Activated T-cell treated with anti-CD3 and anti-CD28 coated beads for 24 hours (primary cell): ENCODE data around the gene FRRS1.

ENCODE experiments used
- DNase-seq: peaks from one replicate; pipeline ENCODE4 v3.0.0-alpha.2; 2020; ENCODE audit warnings: low read depth

FRRS1 gene

GRCh38 chr1:99728494-99729235, 37.8 kb downstream of the FRRS1 start:
- no peak for DNase-seq

DNA sequence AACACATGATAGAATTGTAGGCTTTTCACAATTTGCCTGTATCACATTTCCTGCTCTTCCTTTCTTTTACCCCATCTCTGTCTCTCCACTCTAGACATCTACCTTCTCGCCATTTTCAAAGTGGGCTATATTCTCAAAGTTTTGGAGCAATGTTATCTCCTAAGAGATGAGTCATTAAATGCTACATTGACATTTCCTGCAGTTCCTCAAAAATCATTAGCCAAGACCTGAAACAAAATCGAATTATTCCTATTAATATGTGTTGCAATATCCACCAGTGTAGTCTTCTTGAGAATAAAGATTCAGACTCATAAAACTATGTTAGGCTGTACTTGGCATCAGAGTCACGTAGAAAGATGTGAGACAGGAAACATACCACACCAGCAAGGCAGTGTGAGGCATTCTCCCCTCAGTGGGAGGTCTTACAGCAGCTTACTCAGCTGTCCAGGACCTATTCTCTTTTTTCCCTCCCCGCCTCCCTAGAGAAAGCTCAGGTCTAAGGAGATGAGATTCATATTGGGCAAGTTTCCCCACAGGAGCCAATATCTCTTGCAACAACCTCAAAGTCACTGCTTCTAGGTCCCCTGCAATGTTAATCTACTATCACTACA, 38.8 kb downstream of the FRRS1 start:
- no peak for DNase-seq

DNA sequence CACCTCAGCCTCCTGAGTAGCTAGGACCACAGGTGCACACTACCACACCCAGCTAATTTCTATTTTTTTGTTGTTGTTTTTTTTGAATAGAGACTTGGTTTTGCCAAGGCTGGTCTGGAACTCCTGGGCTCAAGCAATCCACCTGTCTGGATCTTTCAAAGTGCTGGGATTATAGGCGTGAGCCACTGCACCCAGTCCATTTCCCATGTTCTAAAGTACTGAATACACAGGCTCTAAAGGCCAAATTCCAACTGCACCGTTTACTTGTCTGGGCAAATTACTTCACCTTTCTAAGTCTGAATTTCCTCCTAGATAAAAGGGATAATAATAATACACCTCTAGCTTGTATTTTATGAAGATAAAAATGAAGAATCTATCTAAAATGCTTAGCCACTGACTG, 39.6 kb downstream of the FRRS1 start:
- no peak for DNase-seq

- no peak for DNase-seq
Observed at GRCh38 chr1:99726407-99726806, 40.0 kb downstream of the FRRS1 start.

- no peak for DNase-seq
Observed at GRCh38 chr1:99725996-99726395, 40.4 kb downstream of the FRRS1 start.

GRCh38 chr1:99723251-99723650, 43.2 kb downstream of the FRRS1 start:
- DNase-seq = no peak

DNA sequence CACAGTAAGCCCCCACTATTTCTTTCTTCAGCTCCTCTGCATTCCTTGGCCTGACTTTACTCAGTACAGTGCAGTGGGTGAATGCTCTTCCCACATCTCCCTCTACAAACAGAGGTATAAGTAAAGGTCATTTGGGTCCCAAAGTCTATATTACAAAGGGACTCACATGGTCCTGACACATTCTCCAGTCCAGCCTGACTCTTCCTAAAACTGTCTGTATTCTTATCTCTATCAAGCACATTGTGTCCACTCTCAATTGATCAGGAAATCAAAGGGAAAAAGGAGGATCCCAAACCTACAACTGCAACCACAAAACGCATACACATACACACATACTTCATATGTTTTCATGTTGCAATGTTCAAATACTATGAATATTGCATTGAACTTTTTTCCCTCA, 49.4 kb downstream of the FRRS1 start:
- no peak for DNase-seq

DNA sequence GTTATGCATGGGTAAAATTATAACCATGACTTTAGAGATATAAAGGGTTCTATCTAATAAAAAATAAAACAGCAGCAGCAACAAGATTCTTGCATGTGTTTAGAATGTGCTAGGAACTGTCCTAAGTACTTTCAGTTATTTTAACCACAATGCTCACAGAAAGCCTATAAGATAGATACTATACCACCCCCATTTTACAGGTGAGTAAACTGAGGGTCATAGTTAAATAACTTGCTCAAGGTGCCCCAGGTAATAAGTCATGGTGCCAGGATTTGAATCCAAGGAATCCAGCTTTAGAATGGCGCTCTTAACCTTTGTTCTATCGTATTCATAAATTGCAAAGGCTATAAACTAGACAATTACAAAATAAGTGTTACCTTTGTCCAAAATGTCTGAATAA, 53.4 kb downstream of the FRRS1 start:
- DNase-seq = no peak

GRCh38 chr1:99710994-99711393, 55.4 kb downstream of the FRRS1 start:
- DNase-seq = no peak

- peak; percentile 34 for DNase-seq
Observed at GRCh38 chr1:99707535-99708142, 58.8 kb downstream of the FRRS1 start.

DNA sequence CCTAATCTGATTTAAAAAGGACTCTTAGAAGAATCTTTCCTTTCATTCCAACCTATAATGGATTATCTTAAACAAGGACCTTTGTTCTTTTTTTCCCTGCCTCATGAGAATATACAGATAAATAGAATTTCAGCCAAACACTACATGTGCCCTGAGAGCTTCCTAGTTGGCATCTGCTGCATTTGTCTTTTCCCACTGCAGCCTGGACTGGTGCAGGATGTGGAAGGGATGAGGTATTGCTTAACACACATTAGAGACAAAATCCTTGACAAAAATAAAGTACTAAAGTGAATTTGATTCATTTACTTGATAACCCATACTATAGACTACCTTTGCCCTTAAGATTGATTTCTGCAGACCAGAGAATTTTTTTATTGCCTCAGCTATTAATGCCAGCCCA, 61.0 kb downstream of the FRRS1 start:
- DNase-seq = no peak

DNA sequence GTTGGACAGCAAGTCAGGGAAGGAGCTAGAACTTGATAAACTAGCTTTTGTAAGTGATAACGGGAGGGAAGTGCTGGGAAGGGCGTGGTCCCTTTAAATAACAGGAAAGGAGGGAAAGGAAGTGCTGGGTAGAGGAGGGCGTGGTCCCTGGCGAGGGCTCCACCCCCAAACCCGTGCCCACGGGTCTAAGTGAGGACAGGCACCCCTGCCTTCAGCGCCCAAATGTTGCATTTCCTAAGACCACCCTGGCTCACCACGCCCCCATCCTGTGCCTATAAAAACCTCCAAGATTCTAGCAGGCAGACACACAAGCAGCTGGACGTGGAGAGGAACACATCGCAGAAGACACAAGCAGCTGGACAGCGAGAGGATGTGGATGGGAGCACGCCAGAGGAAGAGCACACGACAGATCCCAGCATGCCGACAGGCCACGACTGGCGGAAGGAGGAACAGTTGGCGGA, 62.0 kb downstream of the FRRS1 start:
- DNase-seq = no peak

DNA sequence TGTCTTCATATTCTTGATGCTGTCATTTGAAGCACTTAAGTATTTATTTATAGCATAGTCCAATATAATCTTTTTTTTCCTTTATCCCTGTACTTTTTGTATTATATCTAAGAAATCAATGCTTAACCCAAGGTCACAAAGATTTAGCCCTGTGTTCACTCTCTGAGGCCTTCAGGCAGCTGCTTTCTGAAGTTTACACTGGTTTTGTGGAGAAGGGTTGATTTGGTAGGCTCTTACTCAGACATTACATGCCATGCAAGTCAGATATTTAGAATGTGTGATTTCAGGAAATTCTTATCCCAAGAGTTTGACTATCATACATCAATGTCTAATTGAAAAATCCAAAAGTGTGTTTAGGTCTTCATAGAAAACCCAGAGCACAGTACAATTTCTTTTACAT, 64.2 kb downstream of the FRRS1 start:
- no peak for DNase-seq

- no peak for DNase-seq
Observed at GRCh38 chr1:99700020-99700419, 66.4 kb downstream of the FRRS1 start.

- DNase-seq = no peak
Observed at GRCh38 chr1:99697580-99697979, 68.9 kb downstream of the FRRS1 start.

DNA sequence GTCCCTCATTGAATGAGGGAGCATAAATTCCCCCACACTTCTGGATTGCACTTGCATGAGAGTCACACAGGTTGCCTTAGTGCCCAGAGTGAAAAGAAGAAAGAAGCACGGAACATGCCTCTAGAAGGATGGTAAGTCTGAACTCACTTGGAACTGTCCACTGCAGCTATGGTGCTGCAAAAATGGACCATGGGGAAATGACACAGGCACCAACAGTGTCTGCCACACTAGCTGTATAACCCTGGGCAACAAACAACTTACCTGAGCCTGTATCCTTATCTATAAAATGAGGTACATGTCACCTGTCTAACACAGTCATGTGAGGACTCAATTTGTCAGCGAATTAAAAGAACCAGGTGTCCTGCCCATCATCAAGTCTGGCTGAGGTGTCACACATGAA, 69.8 kb downstream of the FRRS1 start:
- no peak for DNase-seq

GRCh38 chr1:99691175-99691574, 75.3 kb downstream of the FRRS1 start:
- DNase-seq = no peak

DNA sequence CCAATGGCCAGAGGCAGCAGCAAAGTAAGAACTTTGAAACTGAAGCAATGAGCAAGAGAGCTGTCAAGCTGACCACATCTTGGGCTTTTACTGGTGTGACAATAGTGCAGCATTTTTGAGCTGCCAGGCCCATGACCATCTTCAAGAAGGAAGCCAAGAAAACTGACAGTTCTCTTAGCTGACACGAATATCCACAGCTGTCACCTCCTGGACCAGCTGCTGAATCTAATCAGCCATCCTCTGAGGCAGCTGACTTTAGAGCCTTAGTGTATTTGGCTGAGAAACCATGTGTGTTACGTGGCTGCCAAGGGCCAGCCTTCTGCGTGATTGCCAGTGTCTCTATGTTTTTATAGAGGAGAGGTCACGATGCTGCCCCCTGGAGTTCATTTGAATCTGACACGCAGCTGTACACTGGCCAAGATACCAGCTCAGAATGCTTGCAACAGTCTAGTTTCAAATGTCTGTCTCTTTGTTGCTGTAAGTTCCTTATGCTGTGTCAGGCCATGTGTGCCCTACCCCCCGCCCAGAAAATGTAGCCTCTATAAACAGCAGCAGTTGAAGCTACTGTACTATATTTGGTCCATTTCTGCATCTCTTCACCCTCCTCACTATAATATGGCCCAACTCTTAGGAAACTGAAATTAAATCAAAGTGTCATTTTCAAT, 80.8 kb downstream of the FRRS1 start:
- DNase-seq = peak; percentile 11

- DNase-seq = no peak
Observed at GRCh38 chr1:99682291-99682751, 84.1 kb downstream of the FRRS1 start.

DNA sequence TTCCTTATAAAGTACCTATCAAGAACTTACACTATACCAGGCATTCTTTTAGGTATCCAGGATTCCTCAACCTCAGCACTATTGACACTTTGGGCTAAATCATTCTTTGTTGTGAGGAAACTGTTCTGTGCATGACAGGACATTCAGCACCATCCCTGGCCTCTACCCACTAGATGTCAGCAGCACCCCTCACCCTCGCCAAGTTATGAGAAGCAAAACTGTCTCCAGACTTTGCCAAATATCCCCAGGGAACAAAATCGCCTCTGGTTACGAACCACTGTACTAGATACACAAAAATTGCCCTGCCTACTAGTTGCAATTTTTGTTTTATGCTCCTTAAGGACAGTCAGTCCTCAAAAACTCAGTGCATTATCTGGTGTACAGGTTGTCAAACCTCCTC, 84.9 kb downstream of the FRRS1 start:
- no peak for DNase-seq

DNA sequence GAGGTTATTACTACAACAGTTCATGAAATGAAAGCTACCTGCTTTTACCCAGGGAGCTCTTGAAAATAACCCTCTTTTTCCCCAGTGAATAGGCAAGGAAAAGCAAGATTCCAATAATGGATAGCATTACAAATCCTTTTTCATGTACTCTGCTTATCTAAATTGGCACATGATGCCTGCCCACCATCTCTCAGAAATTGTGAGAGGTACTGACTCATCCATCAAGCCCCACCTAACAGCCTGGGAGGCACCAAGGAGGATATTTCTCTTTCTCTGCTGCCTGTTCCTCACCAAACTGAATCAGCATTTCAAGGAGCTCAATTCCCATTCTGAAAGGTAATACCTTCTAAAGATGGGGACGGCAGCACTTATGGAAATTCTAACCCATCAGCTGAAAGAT, 86.2 kb downstream of the FRRS1 start:
- DNase-seq = no peak

DNA sequence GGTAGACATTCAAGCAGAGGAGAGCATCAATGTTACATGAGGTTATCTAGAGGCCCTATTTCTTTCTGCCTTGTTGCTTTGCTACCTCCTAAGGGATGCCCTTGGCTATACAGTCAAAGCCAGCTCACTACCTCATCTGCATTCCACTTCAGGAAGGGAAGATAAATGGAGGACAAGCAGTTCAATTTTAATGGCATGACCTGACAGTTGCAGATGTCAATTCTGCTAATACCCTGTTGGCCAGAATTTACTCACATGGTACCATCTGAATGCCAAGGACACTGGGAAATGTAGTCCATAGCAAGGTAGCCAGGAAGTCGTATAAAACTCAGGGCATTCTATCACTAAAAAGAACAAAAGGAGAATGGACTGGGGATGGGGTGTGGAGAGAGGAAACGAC, 89.0 kb downstream of the FRRS1 start:
- DNase-seq = no peak

- no peak for DNase-seq
Observed at GRCh38 chr1:99676876-99677275, 89.6 kb downstream of the FRRS1 start.
